Measurements from ENCODE around the gene NPR1. TPM values are rescaled to one million over a fixed set of nuclear protein-coding genes. Genes with fewer than 3 reads are reported as not detected.
A peak's percentile ranks its signal among the peaks of the same experiment; 100 is the strongest.

Gene NPR1
- total RNA-seq, 4 donors from 2014 or later: 24.9 to 67.1 (median 49.8) TPM

DNA sequence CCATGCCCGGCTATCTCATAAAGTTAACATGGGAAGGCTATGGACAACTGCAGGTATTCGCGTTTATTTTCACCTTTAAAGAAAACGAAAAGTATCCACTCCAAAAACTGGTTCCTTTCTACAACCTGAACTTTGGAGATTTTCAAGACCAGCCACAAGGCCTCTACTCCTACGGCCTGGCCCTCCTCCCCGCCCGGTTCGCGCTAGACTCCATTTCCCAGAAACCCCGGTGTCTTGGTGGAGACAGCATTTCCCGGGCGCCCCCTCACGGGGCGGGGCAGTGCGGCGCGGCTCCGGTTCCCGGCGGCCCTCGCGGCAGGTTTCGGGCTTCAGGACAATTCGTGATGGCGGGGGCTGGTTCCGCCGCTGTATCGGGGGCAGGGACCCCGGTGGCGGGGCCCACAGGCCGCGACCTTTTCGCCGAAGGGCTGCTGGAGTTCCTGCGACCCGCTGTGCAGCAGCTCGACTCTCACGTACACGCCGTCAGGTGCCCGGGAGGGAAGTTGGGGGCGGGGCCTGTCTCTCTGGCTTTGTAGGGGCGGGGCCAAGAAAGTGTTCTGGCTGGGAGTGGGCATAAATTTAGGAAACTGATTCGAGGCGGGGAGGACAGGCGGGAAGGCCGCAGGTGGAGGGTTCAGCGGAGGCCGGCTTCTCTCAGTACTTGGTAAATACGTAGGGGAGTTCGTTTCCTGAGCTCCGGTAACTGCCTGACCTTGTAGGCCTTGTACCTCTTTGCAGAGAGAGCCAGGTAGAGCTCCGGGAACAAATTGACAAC lies 19.9 kb upstream of the NPR1 start, which contains the start of gene SNAPIN:
Gene SNAPIN, plus strand, starts transcription at position 304 of the 775 bp plus-strand sequence. Its CDS starts 41 bp downstream, at position 345.
- Histone ChIP-seq H3K4me1 (peaks cover 10 to 19% (median 13%) of the 10 kb centered on the region in 4 donors), H3K4me3 (peak within 1 kb of the TSS; percentile 66 to 81 (median 70)), H3K36me3 (peaks cover 23 to 39% (median 33%) of the 10 kb centered on the region in 4 donors), H3K27me3 (no peaks in the 10 kb centered on the region), H3K27ac (replicated peaks in 1 of 4) (peak within 1 kb of the TSS; percentile 87 to 97 (median 92)), H3K9me3 (no peaks in the 10 kb centered on the region)
- 4% methylated on average over 29 of the region's 53 CpGs for WGBS
- TF ChIP-seq EP300 (IDR thresholded peaks at IDR 0.05) (no peak), POLR2A (IDR thresholded peaks at IDR 0.05; ENCODE audit: low read depth) (no peak), POLR2AphosphoS5 (IDR thresholded peaks at IDR 0.05) (peak; percentile 86 to 88)
- TF ChIP-seq, protein P1, sequence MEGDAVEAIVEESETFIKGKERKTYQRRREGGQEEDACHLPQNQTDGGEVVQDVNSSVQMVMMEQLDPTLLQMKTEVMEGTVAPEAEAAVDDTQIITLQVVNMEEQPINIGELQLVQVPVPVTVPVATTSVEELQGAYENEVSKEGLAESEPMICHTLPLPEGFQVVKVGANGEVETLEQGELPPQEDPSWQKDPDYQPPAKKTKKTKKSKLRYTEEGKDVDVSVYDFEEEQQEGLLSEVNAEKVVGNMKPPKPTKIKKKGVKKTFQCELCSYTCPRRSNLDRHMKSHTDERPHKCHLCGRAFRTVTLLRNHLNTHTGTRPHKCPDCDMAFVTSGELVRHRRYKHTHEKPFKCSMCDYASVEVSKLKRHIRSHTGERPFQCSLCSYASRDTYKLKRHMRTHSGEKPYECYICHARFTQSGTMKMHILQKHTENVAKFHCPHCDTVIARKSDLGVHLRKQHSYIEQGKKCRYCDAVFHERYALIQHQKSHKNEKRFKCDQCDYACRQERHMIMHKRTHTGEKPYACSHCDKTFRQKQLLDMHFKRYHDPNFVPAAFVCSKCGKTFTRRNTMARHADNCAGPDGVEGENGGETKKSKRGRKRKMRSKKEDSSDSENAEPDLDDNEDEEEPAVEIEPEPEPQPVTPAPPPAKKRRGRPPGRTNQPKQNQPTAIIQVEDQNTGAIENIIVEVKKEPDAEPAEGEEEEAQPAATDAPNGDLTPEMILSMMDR (IDR thresholded peaks at IDR 0.05): peak; percentile 5 to 39 (median 8)
- intact Hi-C loops (cut with DNase I): loop anchor here (10.0 kb wide), 1 partner anchor 84 kb away; no protein-coding TSS in a partner anchor
- DNase-seq (ENCODE audit: extremely low spot score): peak; percentile 98

DNA sequence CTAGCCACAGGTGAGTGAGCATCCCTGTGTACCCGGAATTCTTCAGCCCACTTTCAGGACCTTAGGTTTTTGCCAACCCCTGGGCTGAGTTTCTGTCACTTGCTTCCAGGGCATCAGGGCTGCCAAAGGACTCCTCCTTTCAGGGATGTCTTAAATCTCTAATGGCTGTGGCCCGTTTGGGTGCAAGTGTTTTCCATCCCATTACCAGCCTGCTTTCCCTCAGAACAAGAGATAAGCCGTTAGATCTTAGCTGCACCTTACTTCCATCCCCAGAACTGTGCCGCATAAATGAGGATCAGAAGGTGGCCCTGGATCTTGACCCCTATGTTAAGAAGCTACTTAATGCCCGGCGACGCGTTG lies 19.3 kb upstream of the NPR1 start:
- Histone ChIP-seq H3K4me1 (peaks cover 10 to 19% (median 13%) of the 10 kb centered on the region in 4 donors), H3K27ac (replicated peaks in 1 of 4) (peak overlapping the region; percentile 87 to 97 (median 92)), H3K4me3 (peak overlapping the region; percentile 66 to 81 (median 70)), H3K9me3 (no peaks in the 10 kb centered on the region), H3K36me3 (peaks cover 23 to 44% (median 38%) of the 10 kb centered on the region in 4 donors), H3K27me3 (no peaks in the 10 kb centered on the region)
- DNase-seq (ENCODE audit: extremely low spot score): no peak
- 32% methylated on average over 8 of the region's 8 CpGs for WGBS
- TF ChIP-seq, protein P1 (IDR thresholded peaks at IDR 0.05): no peak
- TF ChIP-seq EP300 (IDR thresholded peaks at IDR 0.05): no peak
- TF ChIP-seq POLR2AphosphoS5 (IDR thresholded peaks at IDR 0.05): no peak
- no peak for TF ChIP-seq POLR2A (IDR thresholded peaks at IDR 0.05; ENCODE audit: low read depth)
- intact Hi-C loops (cut with DNase I): loop anchor here (10.0 kb wide), 1 partner anchor 84 kb away; no protein-coding TSS in a partner anchor

DNA sequence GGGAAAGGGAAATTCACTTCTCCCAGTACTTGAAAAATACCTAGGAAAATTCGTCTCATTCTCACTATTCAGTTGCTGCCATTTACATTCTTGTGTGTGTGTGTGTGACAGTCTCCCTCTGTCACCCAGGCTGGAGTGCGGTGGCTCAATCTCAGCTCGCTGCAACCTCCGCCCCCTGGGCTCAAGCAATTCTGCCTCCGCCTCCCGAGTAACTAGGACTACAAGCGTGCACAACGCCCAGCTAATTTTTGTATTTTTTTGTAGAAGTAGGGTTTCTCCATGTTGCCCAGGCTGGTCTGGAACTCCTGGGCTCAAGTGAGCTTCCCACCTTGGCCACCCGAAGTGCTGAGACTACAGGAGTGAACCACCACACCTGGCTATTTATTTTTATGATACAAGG lies 18.8 kb upstream of the NPR1 start:
- DNase-seq (ENCODE audit: extremely low spot score): no peak
- no peaks in the 10 kb centered on the region for H3K9me3 ChIP-seq
- 84% methylated on average over 9 of the region's 9 CpGs for WGBS
- intact Hi-C loops (cut with DNase I): loop anchor here (10.0 kb wide), 1 partner anchor 85 kb away; no protein-coding TSS in a partner anchor
- peaks cover 28 to 49% (median 43%) of the 10 kb centered on the region in 4 donors for H3K36me3 ChIP-seq
- peak overlapping the region; percentile 66 to 81 (median 70) for H3K4me3 ChIP-seq
- TF ChIP-seq, protein P1 (IDR thresholded peaks at IDR 0.05): no peak
- TF ChIP-seq POLR2AphosphoS5 (IDR thresholded peaks at IDR 0.05): no peak
- TF ChIP-seq POLR2A (IDR thresholded peaks at IDR 0.05; ENCODE audit: low read depth): no peak
- TF ChIP-seq EP300 (IDR thresholded peaks at IDR 0.05): no peak
- peak overlapping the region in 3 of 4 donors; percentile 87 to 97 (median 92) for H3K27ac ChIP-seq (replicated peaks in 1 of 4)
- H3K27me3 ChIP-seq: no peaks in the 10 kb centered on the region
- peaks cover 10 to 19% (median 13%) of the 10 kb centered on the region in 4 donors for H3K4me1 ChIP-seq

DNA sequence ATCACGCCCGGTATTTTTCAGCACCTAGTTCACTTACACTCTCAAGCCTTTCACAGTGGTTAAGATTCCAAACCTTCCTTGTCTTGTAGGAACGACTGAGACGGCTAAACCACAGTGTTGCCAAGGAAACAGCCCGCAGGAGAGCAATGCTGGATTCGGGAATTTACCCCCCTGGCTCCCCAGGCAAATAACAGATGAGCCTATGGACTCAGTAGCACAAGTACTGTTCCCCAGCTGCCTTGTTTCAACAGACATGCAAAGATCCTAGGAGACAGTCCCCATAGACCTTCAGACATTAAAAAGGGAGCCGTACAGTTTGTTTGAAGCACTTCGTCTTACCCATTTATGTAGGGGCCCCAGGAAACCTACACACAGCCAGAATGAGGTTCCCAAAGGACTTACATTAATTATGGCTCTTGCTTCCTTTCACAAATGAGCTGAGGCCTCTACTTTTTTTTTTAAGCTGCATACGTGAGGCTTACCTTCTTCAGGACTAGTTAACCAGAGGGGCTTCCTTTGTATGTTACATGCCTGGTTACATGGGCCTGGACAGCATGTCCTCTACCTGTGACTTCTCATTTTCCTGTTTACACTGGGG lies 17.3 kb upstream of the NPR1 start:
- Histone ChIP-seq H3K4me3 (no peak overlapping the region), H3K27me3 (no peaks in the 10 kb centered on the region), H3K36me3 (peaks cover 43 to 65% (median 59%) of the 10 kb centered on the region in 4 donors), H3K4me1 (peaks cover 10 to 19% (median 13%) of the 10 kb centered on the region in 4 donors), H3K9me3 (no peaks in the 10 kb centered on the region), H3K27ac (replicated peaks in 1 of 4) (peak overlapping the region in 1 of 4 donors; percentile 5)
- no peak for DNase-seq (ENCODE audit: extremely low spot score)
- intact Hi-C loops (cut with DNase I): no loop called here
- TF ChIP-seq EP300 (IDR thresholded peaks at IDR 0.05) (no peak), POLR2A (IDR thresholded peaks at IDR 0.05; ENCODE audit: low read depth) (no peak), POLR2AphosphoS5 (IDR thresholded peaks at IDR 0.05) (no peak)
- TF ChIP-seq, protein P1 (IDR thresholded peaks at IDR 0.05): no peak
- WGBS: 62% methylated on average over 8 of the region's 9 CpGs
